HCT116 (cell line): ENCODE results near the gene ARIH2. TPM values are rescaled to one million over a fixed set of nuclear protein-coding genes. Genes with fewer than 3 reads are reported as not detected.

ENCODE experiments used
- ATAC-seq: fragments of 200-7000 bp; cut with Tn5 transposase; 2 replicates; pipeline ENCODE4 v1.9.1; 2020; ENCODE audit warnings: mild to moderate bottlenecking, moderate library complexity
- BruUV-seq: library from RNA; stranded (reverse); fragments of 400-500 nt; replicated peaks from 2 replicates; lab custom pipeline; 2021; lab: Mats Ljungman, UMichigan
- CTCF ChIA-PET: fragments of 300-600 bp; sonication (Branson Sonifier 250); formaldehyde crosslinking; loops from one replicate; lab custom pipeline; 2021; ENCODE audit warnings: antibody characterized with exemption; lab: Charles Lee
- POLR2A ChIA-PET: fragments of 300-600, 350-600 bp; sonication (Branson Sonifier 250); formaldehyde crosslinking; loops from one replicate; lab custom pipeline; 2021; ENCODE audit warnings: antibody characterized with exemption; lab: Charles Lee
- RAD21 ChIA-PET, 2 experiments: fragments of 300-600 bp; sonication (Branson Sonifier 250); formaldehyde crosslinking; loops; one replicate each; lab custom pipeline; 2023; ENCODE audit warnings: low total read pairs in 2 of 2; ENCODE audit not compliant: uncharacterized antibody in 2 of 2, unreplicated experiment in 2 of 2, low non-redundant PET in 1 of 2; lab: Charles Lee
- DNase-seq: peaks from one replicate; pipeline ENCODE4 v3.0.0-alpha.2; 2010; ENCODE audit warnings: low read depth, low spot score
- H2AFZ ChIP-seq: fragments of 200-600 bp; shearing (Covaris generic), sonication (generic); 2 replicates; pipeline ENCODE4 v1.6.1; 2017; ENCODE audit warnings: low read depth, mixed run types, mixed read lengths, antibody characterized with exemption, low read length; ENCODE audit not compliant: poor library complexity, severe bottlenecking
- H3K27ac ChIP-seq: 2 replicates; pipeline ENCODE4 v1.5.1; 2012; ENCODE audit warnings: low read depth, low read length
- H3K27me3 ChIP-seq: fragments of 200-600 bp; sonication (generic); 2 replicates; pipeline ENCODE4 v1.6.1; 2016; ENCODE audit warnings: mixed run types, low read length, mixed read lengths; ENCODE audit not compliant: insufficient read depth
- H3K36me3 ChIP-seq, 2 experiments: fragments of 200-500 bp in 1 of 2; fragments of 200-600 bp in 1 of 2; sonication (Bioruptor generic) in 1 of 2; sonication (generic) in 1 of 2; 2 replicates each; pipeline versions ENCODE4 v1.5.1 to v1.6.1; 2014 to 2016; ENCODE audit warnings: low read length in 2 of 2, inconsistent platforms in 1 of 2, mixed read lengths in 1 of 2, mixed run types in 1 of 2; ENCODE audit not compliant: insufficient read depth in 2 of 2, control insufficient read depth in 1 of 2
- H3K4me1 ChIP-seq, 2 experiments: fragments of 200-600 bp in 1 of 2; sonication (generic) in 1 of 2; 2 replicates each; pipeline versions ENCODE4 v1.5.1 to v1.6.1; 2012 to 2017; ENCODE audit warnings: low read length in 2 of 2, inconsistent platforms in 1 of 2, mild to moderate bottlenecking in 1 of 2, mixed read lengths in 1 of 2, mixed run types in 1 of 2, moderate library complexity in 1 of 2; ENCODE audit not compliant: insufficient read depth in 2 of 2, control insufficient read depth in 1 of 2
- H3K4me2 ChIP-seq: fragments of 200-600 bp; sonication (generic); 2 replicates; pipeline ENCODE4 v1.6.1; 2017; ENCODE audit warnings: mixed run types, low read length, mixed read lengths
- H3K4me3 ChIP-seq, 2 experiments: fragments of 200-600 bp in 1 of 2; sonication (generic) in 1 of 2; replicated peaks in 1 of 2; 2 replicates each; pipeline ENCODE4 v1.5.1; 2011 to 2016; ENCODE audit warnings: low read length in 2 of 2, control low read depth in 1 of 2, low read depth in 1 of 2, mild to moderate bottlenecking in 1 of 2, mixed read lengths in 1 of 2, mixed run types in 1 of 2
- H3K79me2 ChIP-seq: fragments of 200-600 bp; sonication (generic); 2 replicates; pipeline ENCODE4 v1.6.1; 2017; ENCODE audit warnings: mild to moderate bottlenecking, mixed run types, low read length, moderate library complexity, mixed read lengths; ENCODE audit not compliant: insufficient read depth
- H3K9ac ChIP-seq: fragments of 200-600 bp; sonication (generic); 2 replicates; pipeline ENCODE4 v1.6.1; 2016; ENCODE audit warnings: low read length, mixed read lengths
- H3K9me2 ChIP-seq: fragments of 200-600 bp; sonication (generic), shearing (Covaris generic); 2 replicates; pipeline ENCODE4 v1.6.1; 2017; ENCODE audit warnings: mixed run types, mild to moderate bottlenecking, moderate library complexity; ENCODE audit not compliant: insufficient read depth
- H3K9me3 ChIP-seq, 2 experiments: fragments of 200-500 bp in 1 of 2; fragments of 200-600 bp in 1 of 2; sonication (Bioruptor generic) in 1 of 2; sonication (generic) in 1 of 2; 2 replicates each; pipeline ENCODE4 v1.6.1; 2014 to 2017; ENCODE audit warnings: low read length in 2 of 2, mixed read lengths in 2 of 2, inconsistent platforms in 1 of 2, low read depth in 1 of 2, mild to moderate bottlenecking in 1 of 2, mixed run types in 1 of 2, moderate library complexity in 1 of 2; ENCODE audit not compliant: control insufficient read depth in 1 of 2, insufficient read depth in 1 of 2
- H4K20me1 ChIP-seq: fragments of 200-600 bp; sonication (generic), shearing (Covaris generic); 2 replicates; pipeline ENCODE4 v1.6.1; 2017; ENCODE audit warnings: mixed run types, mild to moderate bottlenecking, moderate library complexity; ENCODE audit not compliant: insufficient read depth
- ELF1 ChIP-seq: IDR thresholded peaks from 2 replicates; pipeline ENCODE4 v1.6.1; 2012; ENCODE audit warnings: low read depth, borderline replicate concordance
- FOSL1 ChIP-seq: IDR thresholded peaks from 2 replicates; pipeline ENCODE4 v1.6.1; 2012; ENCODE audit warnings: low read depth
- YY1 ChIP-seq: IDR thresholded peaks from 2 replicates; pipeline ENCODE4 v1.6.1; 2011; ENCODE audit warnings: low read length, low read depth, moderate library complexity, mild to moderate bottlenecking; ENCODE audit not compliant: insufficient replicate concordance; ENCODE audit errors: extremely low read depth
- intact Hi-C: fragments of 100-400 bp; cut with micrococcal nuclease; formaldehyde crosslinking; loops from 2 replicates; pipeline ENCODE4 v1.10.0; 2022
- total RNA-seq: library from RNA; stranded (reverse); gene quantifications from one replicate; pipeline ENCODE4 v1.2.1, GENCODE V29; 2021; ENCODE audit not compliant: unreplicated experiment
- TF ChIP-seq, protein P1 (sequence below), 3 experiments: fragments of 200-600 bp in 1 of 3; sonication (generic) in 1 of 3; IDR thresholded peaks in 2 of 3; conservative IDR thresholded peaks in 1 of 3; 2 replicates each; pipeline ENCODE4 v1.5.1; 2012 to 2017; ENCODE audit warnings: low read depth in 2 of 3, low read length in 2 of 3, antibody characterized with exemption in 1 of 3, borderline replicate concordance in 1 of 3, control low read depth in 1 of 3, mild to moderate bottlenecking in 1 of 3, mixed read lengths in 1 of 3, mixed run types in 1 of 3, moderate library complexity in 1 of 3; ENCODE audit not compliant: insufficient read depth in 1 of 3
- TF ChIP-seq, protein P2 (sequence below): IDR thresholded peaks from 2 replicates; pipeline ENCODE4 v1.6.1; 2012; ENCODE audit warnings: low read depth

The ARIH2 gene
- total RNA-seq, 1 experiment from 2014 or later = 105 TPM

DNA sequence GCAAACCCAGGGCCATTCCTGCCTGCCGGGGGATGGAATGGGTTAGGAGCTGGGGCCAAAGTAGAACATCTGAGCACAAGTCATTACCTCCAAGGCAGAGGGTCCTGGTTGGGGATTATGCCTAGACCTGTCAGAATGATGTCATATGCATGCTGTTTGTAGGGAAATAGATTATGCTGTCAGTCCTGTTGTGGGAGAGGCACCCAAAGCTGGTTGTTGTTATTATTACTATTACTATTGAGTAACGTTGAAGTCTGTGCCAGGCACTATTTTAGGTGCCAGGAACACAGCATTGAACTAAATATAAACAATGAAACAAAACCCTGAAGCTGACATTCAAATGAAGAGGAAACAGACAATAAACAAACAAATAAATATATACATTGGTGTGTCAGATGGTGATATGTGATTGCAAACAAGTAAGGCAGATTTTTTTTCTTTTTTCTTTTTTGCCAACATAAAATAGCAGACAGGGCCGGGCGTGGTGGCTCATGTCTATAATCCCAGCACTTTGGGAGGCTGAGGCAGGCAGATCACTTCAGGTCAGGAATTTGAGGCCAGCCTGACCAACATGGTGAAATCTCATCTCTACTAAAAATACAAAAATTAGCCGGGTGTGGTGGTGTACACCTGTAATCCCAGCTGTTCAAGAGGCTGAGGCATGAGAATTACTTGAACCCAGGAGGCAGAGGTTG is 73.4 kb downstream of the ARIH2 start:
- H3K4me3 ChIP-seq = peak overlapping the region; percentile 76 to 80
- BruUV-seq = TSS peak; percentile 49
- no peaks in the 10 kb centered on the region for H3K9me3 ChIP-seq
- intact Hi-C loops = no loop called here
- H2AFZ ChIP-seq = no peak overlapping the region
- no peak for DNase-seq
- no peak for TF ChIP-seq ELF1
- TF ChIP-seq FOSL1 = no peak
- TF ChIP-seq, protein P1, sequence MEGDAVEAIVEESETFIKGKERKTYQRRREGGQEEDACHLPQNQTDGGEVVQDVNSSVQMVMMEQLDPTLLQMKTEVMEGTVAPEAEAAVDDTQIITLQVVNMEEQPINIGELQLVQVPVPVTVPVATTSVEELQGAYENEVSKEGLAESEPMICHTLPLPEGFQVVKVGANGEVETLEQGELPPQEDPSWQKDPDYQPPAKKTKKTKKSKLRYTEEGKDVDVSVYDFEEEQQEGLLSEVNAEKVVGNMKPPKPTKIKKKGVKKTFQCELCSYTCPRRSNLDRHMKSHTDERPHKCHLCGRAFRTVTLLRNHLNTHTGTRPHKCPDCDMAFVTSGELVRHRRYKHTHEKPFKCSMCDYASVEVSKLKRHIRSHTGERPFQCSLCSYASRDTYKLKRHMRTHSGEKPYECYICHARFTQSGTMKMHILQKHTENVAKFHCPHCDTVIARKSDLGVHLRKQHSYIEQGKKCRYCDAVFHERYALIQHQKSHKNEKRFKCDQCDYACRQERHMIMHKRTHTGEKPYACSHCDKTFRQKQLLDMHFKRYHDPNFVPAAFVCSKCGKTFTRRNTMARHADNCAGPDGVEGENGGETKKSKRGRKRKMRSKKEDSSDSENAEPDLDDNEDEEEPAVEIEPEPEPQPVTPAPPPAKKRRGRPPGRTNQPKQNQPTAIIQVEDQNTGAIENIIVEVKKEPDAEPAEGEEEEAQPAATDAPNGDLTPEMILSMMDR (IDR thresholded peaks at IDR 0.05 in 2 of 3, conservative IDR thresholded peaks at IDR 0.05 in 1 of 3; ENCODE audit: borderline replicate concordance in 1 of 3, insufficient read depth in 1 of 3, low read depth in 2 of 3, low read length in 2 of 3) = no peak
- TF ChIP-seq, protein P2, sequence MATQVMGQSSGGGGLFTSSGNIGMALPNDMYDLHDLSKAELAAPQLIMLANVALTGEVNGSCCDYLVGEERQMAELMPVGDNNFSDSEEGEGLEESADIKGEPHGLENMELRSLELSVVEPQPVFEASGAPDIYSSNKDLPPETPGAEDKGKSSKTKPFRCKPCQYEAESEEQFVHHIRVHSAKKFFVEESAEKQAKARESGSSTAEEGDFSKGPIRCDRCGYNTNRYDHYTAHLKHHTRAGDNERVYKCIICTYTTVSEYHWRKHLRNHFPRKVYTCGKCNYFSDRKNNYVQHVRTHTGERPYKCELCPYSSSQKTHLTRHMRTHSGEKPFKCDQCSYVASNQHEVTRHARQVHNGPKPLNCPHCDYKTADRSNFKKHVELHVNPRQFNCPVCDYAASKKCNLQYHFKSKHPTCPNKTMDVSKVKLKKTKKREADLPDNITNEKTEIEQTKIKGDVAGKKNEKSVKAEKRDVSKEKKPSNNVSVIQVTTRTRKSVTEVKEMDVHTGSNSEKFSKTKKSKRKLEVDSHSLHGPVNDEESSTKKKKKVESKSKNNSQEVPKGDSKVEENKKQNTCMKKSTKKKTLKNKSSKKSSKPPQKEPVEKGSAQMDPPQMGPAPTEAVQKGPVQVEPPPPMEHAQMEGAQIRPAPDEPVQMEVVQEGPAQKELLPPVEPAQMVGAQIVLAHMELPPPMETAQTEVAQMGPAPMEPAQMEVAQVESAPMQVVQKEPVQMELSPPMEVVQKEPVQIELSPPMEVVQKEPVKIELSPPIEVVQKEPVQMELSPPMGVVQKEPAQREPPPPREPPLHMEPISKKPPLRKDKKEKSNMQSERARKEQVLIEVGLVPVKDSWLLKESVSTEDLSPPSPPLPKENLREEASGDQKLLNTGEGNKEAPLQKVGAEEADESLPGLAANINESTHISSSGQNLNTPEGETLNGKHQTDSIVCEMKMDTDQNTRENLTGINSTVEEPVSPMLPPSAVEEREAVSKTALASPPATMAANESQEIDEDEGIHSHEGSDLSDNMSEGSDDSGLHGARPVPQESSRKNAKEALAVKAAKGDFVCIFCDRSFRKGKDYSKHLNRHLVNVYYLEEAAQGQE = no peak
- no peak for TF ChIP-seq YY1
- H3K36me3 ChIP-seq = peaks cover 3 to 6% of the 10 kb centered on the region in 2 experiments; a peak in 2 of 4 replicates
- ATAC-seq = no peak
- H3K9me2 ChIP-seq = no peaks in the 10 kb centered on the region
- peaks cover 23 to 27% of the 10 kb centered on the region in 2 experiments for H3K4me1 ChIP-seq
- peak overlapping the region; percentile 98; the same call in 1 of the 2 replicates for H3K27ac ChIP-seq
- RAD21 ChIA-PET = no interaction called here
- H3K4me2 ChIP-seq = peak overlapping the region; percentile 85
- CTCF ChIA-PET = no interaction called here
- POLR2A ChIA-PET = interaction anchor here (1.3 to 3.4 kb wide), 2 partner anchors 15 to 38 kb away, joined by 3 to 26 read pairs; partner anchors contain the start of gene WDR6
- peak overlapping the region; percentile 83; the same call in 1 of the 2 replicates for H3K9ac ChIP-seq
- H3K27me3 ChIP-seq = no peaks in the 10 kb centered on the region
- H3K79me2 ChIP-seq = peaks cover 50% of the 10 kb centered on the region
- no peaks in the 10 kb centered on the region for H4K20me1 ChIP-seq
